HG03196 (cell line): ENCODE data around the gene IL15.
"Not testable (repeated sequence)": the region's sequence is repeated elsewhere in the genome, so short reads cannot be mapped to it uniquely, and the experiment has no call there.

Source experiments
- ATAC-seq: cut with Tn5 transposase; IDR thresholded peaks from one replicate; pipeline ENCODE4 v1.9.1; 2021; ENCODE audit not compliant: unreplicated experiment

Gene IL15

DNA sequence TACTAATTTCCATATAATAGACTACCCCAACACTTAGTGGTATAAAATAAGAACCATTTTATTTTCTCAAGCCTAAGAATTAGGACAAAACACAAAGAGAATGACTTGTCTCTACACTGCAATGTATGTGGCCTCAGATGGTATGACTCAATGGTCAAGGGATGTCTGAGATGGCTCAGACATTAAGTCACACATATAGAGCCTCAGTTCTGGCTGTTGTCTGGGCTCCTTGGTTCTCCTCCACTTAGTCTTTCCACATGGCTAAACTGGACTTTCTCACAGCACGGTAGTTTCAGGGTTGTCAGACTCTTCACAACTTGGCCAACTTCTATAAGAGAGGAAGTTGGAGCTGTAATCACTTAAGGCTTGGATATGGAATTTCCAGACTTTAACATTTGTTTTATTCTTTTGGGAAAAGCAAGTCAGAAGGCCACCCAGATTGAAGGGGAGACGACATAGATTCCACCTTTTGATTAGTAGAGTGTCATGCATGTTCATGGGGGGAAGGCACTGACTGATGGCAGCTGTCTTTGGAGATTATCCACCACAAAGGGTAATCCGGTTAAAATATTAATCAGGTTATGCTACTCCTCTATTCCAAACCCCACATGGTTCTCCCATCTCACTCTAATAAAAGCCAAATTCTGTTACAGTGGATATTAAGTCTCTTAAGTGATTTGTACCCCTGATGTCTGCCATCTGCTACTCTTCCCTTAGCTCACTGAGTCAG lies 9.4 kb downstream of the IL15 start:
- ATAC-seq, result no peak

DNA sequence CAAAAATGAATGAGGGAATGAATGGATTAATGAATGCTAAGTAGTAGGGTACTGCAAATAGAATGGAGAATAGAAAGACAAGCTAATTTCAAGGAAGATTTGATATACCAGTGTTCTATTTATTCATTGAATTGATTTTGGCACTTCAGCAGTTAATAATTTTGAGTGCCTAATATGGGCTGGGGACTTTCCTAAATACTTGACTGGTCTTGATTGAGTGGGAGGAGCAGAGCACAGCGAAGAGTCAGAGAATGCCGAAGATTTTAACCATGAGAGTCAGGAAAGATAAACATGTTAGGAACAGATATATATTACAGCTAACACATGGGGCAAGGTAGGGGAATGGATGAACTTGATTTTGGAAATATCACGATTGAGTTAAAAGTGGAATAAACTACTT lies 10.6 kb downstream of the IL15 start:
- ATAC-seq, result no peak

DNA sequence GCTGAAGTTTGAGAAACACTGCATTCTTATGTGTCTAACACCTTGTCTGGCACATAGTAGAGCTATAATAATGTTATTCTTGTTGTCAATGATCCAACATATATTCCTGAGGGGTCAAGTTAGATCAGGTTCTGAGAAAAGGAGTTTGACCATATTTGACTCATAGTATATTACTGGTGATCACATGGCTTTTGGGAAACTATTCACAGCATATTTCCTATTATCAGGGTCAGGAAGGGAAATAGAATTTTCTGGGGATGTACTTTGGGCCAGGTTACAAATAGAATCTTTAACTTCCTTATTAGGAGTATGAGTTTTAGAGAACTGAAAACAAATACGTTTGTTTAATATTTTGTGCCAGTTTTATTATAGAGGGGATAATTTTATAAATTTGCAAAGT lies 11.6 kb downstream of the IL15 start:
- no peak for ATAC-seq

DNA sequence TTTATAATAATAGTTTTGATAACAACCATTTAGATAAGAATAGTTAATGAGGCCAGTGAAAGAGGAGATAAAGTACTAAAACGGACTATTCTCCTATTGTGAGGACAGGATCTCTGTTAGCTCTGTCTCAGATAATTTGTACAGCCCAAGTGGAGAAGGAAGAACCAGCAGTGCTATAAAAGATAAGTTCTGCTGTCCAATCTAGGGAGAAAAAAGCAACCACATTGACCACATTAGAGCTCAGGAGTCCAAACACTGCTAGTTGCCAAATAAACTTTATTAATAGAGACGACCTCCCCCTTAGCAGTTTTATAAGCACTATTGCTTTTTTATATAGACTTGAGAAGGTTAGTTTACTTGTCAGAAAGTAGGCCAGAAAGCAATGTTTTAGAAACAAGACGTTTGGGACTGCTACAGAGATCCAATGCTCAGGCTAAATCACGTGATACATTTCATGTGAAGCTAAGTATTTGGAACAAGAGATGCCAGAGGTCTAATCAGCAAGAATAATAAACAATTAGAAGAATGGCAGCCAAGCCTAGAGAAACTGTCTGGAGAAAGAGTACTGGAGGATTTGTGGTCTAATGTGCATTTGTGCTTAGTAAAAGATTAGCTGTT lies 15.9 kb downstream of the IL15 start:
- ATAC-seq, result no peak

DNA sequence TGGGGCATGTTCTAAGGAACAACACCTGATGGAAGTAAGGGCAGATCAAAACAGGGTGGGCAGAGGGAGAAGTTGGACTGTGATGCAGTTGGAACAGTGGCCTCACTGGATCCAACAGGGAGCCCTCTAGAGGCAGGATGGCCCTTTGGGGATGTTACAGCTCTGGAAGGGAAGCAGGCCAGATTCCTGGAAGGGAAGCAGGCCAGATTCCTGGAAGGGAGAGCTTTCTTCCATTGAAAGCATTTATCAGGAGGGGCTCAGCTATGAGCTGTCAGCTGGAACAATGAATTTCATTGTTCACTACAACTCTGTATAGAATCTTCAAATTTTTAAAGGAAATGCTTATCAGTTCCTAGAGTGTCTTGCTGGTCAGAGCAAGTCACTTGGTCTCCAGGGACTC lies 17.7 kb downstream of the IL15 start:
- ATAC-seq, result no peak

DNA sequence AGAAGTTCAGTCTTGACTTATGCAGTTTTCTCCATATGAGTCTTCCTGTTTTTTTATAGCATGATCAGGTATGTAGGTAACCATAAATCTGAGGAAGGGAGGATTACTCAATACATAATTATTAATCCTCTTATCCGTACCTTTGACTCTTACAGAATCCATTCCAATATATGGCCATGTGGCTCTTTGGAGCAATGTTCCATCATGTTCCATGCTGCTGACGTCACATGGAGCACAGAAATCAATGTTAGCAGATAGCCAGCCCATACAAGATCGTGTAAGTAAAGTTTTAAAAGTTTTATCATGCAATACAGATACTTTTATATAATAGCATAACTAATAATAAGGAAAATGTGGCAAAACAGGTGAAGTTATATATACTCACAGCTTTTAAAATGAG lies 19.6 kb downstream of the IL15 start:
- ATAC-seq, result no peak

DNA sequence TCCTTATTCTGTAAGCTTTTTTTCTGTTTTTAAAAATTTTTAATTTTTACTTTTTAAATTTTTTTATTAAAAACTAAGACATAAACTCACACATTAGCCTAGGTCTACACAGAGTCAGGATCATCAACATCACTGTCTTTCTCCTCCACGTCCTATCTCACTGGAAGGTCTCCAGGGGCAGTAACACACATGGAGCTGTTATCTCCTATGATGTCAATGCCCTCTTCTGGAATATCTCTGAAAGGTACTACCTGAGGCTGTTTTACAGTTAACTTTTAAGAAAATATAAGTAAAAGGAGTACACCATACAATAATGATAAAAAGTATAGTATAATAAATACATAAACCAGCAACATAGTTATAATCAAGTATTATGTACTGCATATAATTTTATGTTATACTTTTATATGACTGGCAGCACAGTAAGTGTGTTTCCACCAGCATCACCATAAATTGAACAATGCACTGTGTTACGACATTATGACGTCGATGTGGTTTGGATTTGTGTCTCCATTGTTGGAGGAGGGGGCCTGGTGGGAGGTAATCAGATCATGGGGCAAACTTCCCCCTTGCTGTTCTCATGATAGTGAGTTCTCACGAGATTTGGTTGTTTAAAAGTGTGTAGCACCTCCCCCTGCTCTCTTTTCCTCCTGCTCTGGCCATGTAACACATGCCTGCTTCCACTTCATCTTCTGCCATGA lies 21.3 kb downstream of the IL15 start:
- ATAC-seq, result no peak

DNA sequence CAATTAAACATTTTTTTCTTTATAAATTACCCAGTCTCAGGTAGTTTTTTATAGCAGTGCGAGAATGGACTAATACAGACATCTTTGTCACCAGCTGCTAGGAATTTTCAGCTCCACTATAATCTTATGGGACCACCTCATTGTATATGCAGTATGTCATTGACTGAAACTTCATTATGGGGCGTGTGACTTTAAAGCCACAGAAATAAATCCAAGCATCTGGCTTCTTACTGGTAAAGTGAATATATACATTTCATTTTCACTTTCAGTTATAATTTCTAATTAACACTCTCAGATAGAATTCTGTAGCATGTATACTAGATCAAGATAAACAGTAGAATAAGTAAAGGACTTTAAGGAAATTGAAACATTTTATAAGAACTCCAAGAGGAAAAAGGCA lies 21.9 kb downstream of the IL15 start:
- peak; percentile 44 for ATAC-seq

DNA sequence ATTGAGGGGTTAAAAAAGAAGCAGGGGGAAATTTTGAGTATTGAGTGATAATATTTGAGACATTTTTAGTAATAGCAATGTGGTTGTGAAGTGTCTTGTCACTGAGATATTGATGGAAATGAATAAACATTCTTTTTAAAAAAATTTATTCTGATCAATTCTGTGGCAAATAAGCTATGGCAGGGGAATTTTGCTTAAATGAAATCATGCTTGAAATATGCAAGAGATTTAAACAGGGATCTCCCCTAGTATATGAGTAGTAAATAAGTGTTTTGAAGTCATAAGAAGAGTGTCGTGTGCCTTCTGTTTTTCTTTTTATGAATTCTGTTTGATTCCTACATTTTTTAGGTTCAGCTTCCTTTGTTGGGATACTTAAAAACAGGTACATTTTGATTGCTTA lies 23.2 kb downstream of the IL15 start:
- ATAC-seq, result no peak

DNA sequence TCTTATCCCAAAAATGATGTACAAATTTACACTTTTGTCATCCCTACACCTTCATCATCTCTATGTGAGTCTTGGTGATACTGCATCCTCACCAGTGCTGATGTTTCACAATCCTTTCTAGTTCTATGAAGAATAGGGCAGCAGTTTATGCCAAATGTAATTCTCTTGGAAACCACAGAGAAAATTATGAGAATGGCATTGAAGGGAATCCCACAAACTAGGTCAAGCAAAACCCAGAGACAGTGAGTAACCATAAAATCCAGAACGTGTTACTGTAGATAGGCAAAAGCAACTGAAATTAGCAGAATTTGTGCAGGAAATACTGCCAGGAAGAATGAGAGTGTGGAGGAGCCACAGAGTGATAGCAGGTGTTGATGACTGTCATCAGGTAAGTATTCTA lies 24.5 kb downstream of the IL15 start:
- no peak for ATAC-seq

DNA sequence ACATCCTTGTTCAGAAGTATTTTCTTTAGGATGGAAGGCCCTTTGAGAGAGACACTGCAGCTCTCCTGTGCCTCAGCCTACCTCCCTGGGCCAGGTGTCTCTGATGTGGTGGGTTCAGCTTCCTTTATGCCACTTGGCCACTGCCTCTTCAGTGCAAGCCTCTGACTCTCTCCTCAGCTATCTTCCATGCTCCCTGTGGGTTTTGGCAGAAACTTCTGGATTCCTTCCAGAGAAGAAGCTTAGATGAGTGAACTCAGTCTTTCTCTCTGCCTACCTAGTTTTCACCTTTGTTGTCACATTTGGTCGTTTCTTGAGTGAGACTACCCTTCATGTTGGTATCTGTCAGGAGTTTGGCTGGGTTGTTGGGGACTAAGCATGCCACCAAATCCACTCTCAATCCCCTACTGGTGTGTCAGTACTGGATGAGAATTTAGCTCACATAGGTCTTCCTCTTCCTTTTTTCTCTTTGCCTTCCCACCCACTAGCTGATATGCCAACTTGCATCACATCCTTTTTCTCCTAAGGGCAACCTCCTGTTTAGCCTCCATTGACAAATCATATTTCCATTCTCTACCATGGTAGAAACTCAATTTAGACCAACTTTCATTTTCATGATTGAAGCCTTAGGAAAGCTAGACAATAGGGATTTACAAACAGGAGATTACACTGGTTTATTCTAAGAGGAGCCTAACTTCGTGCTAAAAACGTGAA lies 32.0 kb downstream of the IL15 start:
- no peak for ATAC-seq

DNA sequence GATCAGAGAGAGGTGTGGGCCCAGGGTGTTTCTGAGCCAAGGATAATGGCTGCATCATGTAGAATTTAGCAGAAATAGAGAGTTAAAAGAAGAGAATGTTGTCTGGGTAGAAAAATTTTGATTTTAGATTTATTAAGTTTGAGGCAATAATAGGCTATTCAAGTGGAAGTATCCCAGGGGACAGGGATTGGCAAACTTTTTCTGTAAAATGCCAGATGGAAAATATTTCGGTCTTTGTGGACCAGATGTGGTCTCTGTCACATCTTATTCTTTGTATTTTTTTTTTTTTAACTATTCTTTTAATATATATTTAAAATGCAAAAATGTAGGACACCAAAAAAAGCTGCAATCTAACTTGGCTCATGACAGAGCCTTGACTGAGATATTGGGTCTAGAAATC lies 33.1 kb downstream of the IL15 start:
- ATAC-seq, result no peak

DNA sequence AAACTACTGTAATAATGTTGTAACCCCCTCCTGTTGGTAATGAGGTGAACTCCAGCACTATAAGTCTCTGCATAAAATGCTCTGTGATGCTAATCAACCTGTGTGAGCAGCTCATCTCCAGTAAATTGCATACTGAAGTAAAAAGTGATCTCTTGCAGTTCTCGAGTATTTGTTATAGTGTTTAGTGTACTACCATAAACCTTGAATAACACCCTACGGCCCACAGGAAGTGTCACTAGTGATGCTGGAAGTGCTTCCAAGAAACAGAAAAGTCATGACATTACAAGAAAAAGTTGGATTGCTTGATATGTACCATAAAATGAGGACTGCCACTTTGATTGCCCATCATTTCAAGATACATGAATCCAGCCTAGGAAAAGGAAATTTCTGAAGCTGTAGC lies 39.0 kb downstream of the IL15 start:
- ATAC-seq, result no peak

DNA sequence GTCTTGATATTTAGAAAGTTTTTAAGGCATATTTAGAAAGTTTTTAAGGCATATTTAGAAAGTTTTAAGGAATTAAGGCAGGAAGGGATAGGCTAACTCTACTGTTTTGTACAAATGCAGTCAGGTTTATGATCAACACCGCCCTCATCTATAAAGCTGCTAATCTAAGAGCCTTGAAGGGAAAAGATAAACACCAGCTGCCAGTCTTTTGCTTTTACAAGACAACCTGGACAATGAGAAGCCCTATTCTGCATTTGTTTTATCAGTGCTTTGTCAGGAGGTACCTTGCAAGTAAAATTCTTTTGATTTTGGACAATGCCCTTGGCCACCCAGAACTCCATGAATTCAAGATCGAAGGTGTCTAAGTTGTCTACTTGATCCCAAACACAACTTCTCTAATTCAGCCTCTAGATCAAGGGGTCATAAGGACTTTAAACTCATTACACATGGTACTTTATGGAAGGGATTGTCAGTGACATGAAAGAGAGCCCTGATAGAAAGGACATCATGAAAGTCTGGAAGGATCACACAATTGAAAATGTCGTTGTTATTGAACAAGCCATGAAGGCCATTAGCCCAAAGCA lies 39.8 kb downstream of the IL15 start:
- ATAC-seq, result no peak

DNA sequence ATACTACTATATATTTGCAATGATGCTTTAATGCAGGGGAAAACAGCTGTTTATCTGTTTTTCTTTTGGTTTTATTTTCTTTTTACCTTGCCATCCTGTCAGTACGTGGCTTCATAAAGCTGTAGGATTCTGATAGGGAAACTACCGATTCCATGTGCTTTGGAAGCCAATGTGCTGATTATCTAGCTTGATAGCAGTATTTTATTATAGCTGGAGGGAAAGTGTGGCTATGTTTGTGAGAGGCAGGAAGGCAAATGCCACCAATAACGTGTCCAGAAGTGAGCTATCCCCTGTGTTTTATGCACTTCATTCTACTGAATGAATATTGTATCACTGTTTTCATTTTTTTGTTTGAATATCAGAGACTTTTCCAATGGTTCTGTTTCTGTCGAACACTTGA lies 43.7 kb downstream of the IL15 start:
- ATAC-seq, result no peak

DNA sequence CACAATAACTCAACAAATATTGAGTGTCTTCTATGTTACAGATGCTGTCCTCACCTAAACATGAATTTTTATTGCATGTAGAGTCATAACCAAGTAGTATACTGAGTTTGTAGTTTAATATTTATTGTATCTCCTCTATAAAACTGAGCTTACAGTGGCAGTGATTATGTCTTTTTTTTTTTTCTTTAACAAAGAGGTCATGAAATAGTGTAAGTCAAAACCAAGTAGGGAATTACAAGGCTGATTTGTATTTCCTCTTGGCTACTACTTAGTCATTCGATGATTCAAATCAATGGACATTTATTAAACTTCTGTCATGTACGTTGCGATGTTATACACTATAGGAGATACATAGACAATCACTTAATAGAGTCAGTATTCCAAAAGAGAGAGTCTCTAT lies 48.4 kb downstream of the IL15 start:
- no peak for ATAC-seq

DNA sequence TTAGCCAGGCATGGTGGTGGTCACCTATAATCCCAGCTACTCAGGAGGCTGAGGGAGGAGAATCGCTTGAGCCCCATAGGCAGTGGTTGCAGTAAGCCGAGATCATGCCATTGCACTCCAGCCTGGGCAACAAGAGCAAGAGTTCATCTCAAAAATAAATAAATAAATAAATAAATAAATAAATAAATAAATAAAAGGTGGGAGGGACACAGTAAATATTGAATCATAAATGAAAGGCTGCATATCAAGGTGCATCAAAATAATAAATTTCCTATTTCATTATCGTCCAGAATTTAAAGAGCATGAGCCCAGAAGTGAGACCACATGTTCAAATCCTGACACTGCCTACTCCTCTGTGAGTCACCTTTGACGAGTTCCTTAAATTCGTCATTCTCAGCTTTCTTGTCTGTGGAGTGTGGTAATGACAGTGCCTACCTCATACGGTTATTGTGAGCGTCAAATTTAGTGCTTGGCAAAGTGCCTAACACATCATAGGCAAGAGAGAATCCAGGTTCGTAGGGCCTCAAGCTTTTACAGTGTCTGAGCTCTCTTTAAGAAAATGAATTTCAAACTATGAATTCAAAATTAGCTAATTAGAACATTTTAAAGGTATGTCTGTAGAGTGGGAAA lies 49.9 kb downstream of the IL15 start:
- ATAC-seq, result no peak

DNA sequence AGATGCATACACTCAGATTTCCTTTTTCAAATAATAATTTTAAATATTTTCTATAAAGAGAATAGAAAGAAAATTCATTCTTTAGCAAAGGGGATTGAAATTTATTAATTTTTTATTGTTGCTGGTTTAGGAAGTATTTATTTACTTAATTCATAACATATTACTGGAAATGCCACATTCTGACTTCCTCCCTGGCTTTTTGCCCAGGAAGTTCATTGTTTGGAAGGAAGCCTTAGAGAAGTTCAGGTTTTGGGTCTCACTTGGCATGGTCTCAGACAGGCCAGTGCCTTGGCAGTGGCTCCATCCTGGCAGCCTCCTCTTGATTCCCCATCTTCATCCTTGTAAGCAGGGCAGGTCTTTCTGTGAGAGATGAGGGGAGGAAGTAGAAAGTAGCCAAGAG lies 50.5 kb downstream of the IL15 start:
- no peak for ATAC-seq

DNA sequence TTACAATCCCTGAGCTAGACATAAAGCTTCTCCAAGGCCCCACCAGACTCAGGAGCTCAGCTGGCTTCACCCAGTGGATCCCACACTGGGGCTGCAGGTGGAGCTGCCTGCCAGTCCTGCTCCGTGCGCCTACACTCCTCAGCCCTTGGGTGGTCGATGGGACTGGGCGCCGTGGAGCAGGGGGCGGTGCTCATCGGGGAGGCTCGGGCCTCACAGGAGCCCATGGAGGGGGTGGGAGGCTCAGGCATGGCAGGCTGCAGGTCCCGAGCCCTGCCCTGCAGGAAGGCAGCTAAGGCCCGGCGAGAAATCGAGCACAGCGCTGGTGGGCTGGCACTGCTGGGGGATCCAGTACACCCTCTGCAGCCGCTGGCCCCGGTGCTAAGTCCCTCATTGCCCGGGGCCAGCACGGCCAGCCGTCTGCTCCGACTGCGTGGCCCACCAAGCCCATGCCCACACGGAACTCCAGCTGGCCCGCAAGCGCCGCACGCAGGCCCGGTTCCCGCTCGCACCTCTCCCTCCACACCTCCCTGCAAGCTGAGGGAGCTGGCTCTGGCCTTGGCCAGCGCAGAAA lies 53.4 kb downstream of the IL15 start:
- not testable (repeated sequence) for ATAC-seq

DNA sequence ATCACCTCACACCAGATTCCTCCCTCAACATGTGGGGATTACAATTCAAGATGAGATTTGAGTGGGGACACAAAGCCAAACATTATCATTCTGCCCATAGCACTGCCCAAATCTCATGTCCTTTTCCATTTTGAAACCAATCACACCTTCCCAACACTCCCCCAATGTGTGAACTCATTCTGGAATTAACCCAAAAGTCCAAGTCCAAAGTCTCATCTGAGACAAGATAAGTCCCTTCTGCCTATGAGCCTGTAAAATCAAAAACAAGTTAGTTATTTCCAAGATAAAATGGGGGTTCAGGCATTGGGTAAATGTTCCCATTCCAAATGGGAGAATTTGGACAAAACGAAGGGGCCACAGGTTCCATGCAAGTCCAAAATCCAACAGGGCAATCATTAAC lies 54.9 kb downstream of the IL15 start:
- ATAC-seq, result not testable (repeated sequence)

DNA sequence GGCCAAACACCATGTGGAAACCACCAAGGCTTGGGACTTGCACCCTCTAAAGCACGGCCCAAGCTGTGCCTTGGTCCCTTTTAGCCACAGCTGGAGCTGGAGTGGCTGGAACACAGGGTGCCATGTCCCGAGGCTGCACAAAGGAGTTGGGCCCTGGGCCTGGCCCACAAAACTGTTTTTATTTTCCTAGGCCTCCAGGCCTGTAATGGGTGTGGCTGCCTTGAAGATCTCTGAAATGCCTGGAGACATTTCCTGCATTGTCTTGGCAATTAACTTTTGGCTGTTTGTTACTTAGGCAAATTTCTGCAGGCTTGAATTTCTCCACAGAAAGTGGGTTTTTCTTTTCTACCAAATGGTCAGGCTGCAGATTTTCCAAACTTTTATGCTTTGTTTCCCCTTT lies 55.7 kb downstream of the IL15 start:
- no peak for ATAC-seq
